GM04504 (cell line): ENCODE data around the gene CELA2B.
"Not testable (repeated sequence)": the region's sequence is repeated elsewhere in the genome, so short reads cannot be mapped to it uniquely, and the experiment has no call there.

Experiments
- DNase-seq: peaks from one replicate; pipeline ENCODE4 v3.0.0-alpha.2; 2012; ENCODE audit warnings: low read depth

The CELA2B gene

GRCh38 chr1:15501208-15502032 is 25.5 kb downstream of the CELA2B start:
- no peak for DNase-seq

- no peak for DNase-seq
Measured at GRCh38 chr1:15504436-15504835, 28.5 kb downstream of the CELA2B start.

DNA sequence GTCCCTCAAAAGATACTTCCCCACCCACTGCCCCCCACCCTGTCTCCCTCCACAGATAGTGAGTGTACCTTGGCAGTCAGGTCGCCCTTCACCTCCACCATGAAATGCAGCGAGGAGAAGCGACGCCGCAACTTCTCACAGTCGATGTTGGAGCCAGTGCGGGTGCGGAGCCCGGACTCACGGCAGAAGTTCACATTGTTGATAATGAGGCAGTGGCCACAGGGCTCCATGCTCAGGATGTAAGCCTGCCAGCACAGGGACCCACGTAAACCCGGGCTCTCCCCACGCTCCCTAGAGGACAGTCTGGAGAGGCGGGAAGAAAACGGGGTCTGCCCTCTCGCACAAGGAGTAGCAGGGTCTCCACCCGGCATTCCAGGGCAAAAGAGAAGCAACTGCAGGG is 30.9 kb downstream of the CELA2B start:
- no peak for DNase-seq

DNA sequence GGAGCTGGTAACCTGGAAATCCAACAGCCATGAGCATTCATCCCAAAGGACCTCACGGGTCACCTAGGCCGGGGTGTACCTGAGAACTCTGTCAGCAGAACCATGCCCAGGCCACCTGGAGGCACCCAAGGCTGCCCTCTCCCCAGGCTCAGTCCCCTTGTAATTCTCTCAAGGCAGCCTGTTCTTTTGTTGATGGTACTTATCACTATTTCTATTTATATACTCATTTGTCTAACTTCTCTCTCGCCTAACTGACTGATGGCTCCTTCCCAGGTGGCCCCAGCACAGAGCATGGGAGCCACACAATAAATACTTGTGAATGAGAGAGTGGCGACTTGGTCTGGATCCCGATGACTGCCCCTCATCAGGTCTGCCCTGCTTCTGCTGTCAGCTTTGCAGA is 31.4 kb downstream of the CELA2B start:
- DNase-seq = no peak

- no peak for DNase-seq
Measured at GRCh38 chr1:15508700-15509487, 33.0 kb downstream of the CELA2B start.

DNA sequence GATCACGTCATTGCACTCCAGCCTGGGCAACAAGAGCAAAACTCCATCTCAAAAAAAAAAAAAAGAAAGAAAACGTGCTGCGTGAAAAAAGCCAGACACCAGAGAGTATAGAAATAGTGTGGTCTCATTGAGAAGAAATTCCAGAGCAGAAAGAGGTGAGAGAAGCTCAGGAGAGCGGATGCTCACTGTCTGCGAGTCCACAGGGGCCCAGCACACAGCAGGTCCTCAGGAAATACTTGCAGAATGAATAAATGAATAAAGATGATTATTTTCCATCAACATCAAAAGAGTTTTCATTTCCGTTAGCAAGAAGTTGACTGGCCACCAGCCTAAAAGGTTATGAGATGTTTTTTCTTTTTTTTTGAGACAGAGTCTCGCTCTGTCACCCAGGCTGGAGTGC is 33.7 kb downstream of the CELA2B start:
- no peak for DNase-seq

GRCh38 chr1:15510611-15511405 is 34.9 kb downstream of the CELA2B start:
- DNase-seq = no peak

GRCh38 chr1:15513192-15513591 is 37.3 kb downstream of the CELA2B start:
- DNase-seq = no peak

- no peak for DNase-seq
Measured at GRCh38 chr1:15513919-15514318, 38.0 kb downstream of the CELA2B start.

GRCh38 chr1:15514557-15514956 is 38.7 kb downstream of the CELA2B start:
- DNase-seq = not testable (repeated sequence)

GRCh38 chr1:15515022-15515663 is 39.2 kb downstream of the CELA2B start:
- no peak for DNase-seq

- DNase-seq = no peak
Measured at GRCh38 chr1:15519625-15520024, 43.7 kb downstream of the CELA2B start.

DNA sequence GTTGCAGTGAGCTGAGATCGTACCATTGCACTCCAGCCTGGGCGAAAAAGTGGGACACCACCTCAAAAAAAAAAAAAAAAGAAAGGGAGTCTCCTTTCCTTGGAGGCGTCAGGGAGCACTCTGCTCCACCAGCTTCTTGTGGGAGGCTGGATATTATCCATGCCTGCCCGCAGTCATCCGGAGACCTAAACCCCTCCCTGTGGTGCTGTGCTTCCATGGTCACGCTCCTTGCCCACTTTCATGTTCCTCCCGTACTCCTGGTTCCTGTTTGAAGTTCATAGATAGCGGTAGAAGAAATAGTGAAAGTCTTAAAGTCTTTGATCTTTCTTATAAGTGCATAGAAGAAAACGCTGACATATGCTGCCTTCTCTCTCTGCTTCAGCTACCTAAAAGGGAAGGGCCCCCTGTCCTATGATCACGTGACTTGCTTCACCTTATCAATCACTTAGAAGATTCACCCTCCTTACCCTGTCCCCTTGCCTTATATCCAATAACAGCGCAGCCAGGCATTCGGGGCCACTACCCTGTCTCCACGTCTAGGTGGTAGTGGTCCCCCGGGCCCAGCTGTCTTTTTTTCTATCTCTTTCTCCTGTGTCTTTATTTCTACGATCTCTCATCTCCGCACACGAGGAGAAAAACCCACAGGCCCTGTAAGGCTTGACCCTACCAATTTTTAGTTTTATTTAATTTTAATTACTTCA is 45.5 kb downstream of the CELA2B start:
- DNase-seq = not testable (repeated sequence)

DNA sequence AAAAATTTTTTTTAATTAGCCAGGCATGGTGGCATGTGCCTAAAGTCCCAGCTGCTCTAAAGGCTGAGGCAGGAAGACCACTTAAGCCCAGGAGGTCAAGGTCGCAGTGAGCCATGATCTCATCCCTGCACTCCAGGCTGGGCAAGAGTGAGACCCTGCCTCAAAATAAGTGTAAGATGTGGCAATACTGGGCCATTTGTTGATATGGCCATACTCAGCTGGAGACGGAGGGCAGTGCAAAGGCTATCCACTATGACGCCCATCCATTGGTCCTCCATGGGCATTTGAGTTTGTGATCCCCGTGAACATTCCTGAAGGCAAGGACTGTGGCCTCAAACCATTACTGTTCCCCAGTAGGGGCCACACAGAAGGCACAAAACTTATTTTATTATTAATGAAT is 46.6 kb downstream of the CELA2B start:
- DNase-seq = no peak

GRCh38 chr1:15523104-15524020 is 47.5 kb downstream of the CELA2B start:
- no peak for DNase-seq

DNA sequence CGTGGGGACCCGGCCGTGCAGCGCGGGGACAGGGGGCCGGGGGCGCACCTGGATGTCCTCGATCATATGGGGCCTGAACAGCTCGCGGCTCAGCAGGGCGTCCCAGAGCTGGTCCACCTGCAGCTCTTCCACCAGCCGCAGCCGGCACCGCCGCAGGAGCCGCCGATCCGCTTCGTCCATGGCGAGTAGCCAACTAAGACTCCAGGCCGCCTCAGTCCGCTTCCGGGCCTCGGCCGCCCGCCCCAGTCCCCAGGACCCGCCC is 48.0 kb downstream of the CELA2B start, which contains the start of gene CASP9:
Gene CASP9, minus strand, starts transcription at position 195 of the 262 bp plus-strand sequence. Its CDS starts 15 bp downstream, at position 180.
- no peak for DNase-seq

DNA sequence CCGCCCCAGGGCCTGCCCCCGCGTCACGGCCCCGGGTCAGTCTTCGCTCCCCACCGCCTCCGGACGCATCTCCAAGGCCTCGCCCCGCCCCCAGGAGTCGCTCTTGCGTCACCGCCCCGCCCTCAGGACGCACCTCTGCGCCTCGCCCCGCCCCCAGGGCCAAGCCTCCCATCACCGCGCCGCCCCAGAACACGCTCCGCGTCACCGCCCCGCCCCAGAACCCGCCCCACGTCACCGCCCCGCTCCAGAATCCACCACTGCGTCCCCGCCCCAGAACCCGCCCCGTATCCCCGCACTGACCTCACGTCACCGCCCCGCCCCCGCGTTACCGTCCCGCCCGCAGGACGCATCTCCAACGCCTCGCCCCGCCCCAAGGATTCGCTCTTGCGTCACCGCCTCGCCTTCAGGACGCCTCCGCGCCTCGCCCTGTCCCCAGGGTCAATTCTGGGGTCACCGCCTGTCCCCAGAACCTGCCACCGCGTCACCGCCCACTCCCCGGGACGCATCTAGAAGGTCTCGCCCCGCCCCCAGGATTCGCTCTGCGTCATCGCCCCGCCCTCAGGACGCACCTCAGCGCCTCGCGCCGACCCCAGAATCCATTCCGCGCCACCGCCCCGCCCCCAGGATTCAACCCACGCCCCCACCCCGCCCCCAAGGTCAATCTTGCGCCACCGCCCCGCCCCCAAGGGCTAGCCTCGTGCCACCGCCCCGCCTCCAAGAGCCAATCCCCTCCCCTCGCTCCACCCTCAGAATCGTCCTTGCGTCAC is 48.6 kb downstream of the CELA2B start:
- DNase-seq = peak; percentile 98

GRCh38 chr1:15525050-15526020 is 49.4 kb downstream of the CELA2B start:
- no peak for DNase-seq
